HEK293 (cell line): ENCODE measurements around the gene CDKAL1.
"Not testable (repeated sequence)": the region's sequence is repeated elsewhere in the genome, so short reads cannot be mapped to it uniquely, and the experiment has no call there.

Experiments
- CTCF ChIA-PET: fragments of 350-600 bp; formaldehyde crosslinking; extraction: SDS; loops from one replicate; lab custom pipeline; 2021; ENCODE audit warnings: antibody characterized with exemption; lab: Yijun Ruan, JAX
- POLR2A ChIA-PET: fragments of 300-600 bp; formaldehyde crosslinking; extraction: SDS; loops from one replicate; lab custom pipeline; 2020; ENCODE audit warnings: antibody characterized with exemption, inconsistent platforms; lab: Yijun Ruan, JAX
- H3K27ac ChIP-seq: fragments of 200-500 bp; sonication (Bioruptor generic); 2 replicates; pipeline ENCODE4 v1.5.1; 2014; ENCODE audit warnings: low read depth, low read length, control low read depth, inconsistent platforms; ENCODE audit errors: extremely low read depth
- H3K36me3 ChIP-seq, 2 experiments: fragments of 200-500 bp in 1 of 2; sonication (Bioruptor generic) in 1 of 2; 1 replicate in 1 of 2; 2 replicates in 1 of 2; pipeline ENCODE4 v1.5.1; 2014 to 2017; ENCODE audit warnings: inconsistent platforms in 2 of 2, low read length in 2 of 2; ENCODE audit not compliant: control insufficient read depth in 2 of 2, insufficient read depth in 1 of 2
- H3K4me1 ChIP-seq: fragments of 200-500 bp; sonication (Bioruptor generic); 2 replicates; pipeline ENCODE4 v1.5.1; 2014; ENCODE audit warnings: mild to moderate bottlenecking, low read length, inconsistent platforms; ENCODE audit not compliant: control insufficient read depth, insufficient read depth
- H3K4me3 ChIP-seq: 2 replicates; pipeline ENCODE4 v1.5.1; 2011; ENCODE audit warnings: low read depth, mild to moderate bottlenecking, control low read depth, low read length, moderate library complexity
- H3K9me3 ChIP-seq: fragments of 200-500 bp; sonication (Bioruptor generic); 2 replicates; pipeline ENCODE4 v1.5.1; 2014; ENCODE audit warnings: low read depth, low read length, inconsistent platforms; ENCODE audit not compliant: control insufficient read depth, insufficient read depth
- KLF9 ChIP-seq: fragments of 450-650 bp; formaldehyde crosslinking; IDR thresholded peaks from 2 replicates; pipeline ENCODE4 v1.5.1; 2016; ENCODE audit warnings: missing biosample characterization, missing genetic modification characterization, low read depth
- OSR2 ChIP-seq: fragments of 450-650 bp; formaldehyde crosslinking; IDR thresholded peaks from 2 replicates; pipeline ENCODE4 v1.5.1; 2016; ENCODE audit warnings: missing biosample characterization, missing genetic modification characterization
- ZBTB17 ChIP-seq: fragments of 450-650 bp; formaldehyde crosslinking; IDR thresholded peaks from 2 replicates; pipeline ENCODE4 v1.5.1; 2016; ENCODE audit warnings: missing biosample characterization, missing genetic modification characterization
- ZEB2 ChIP-seq: fragments of 450-650 bp; formaldehyde crosslinking; IDR thresholded peaks from 2 replicates; pipeline ENCODE4 v1.5.1; 2016; ENCODE audit warnings: missing biosample characterization, missing genetic modification characterization
- ZFP37 ChIP-seq: fragments of 450-650 bp; formaldehyde crosslinking; IDR thresholded peaks from 2 replicates; pipeline ENCODE4 v1.5.1; 2016; ENCODE audit warnings: missing biosample characterization, missing genetic modification characterization
- ZNF133 ChIP-seq: fragments of 450-650 bp; formaldehyde crosslinking; IDR thresholded peaks from 2 replicates; pipeline ENCODE4 v1.5.1; 2016; ENCODE audit warnings: missing biosample characterization, missing genetic modification characterization
- ZNF202 ChIP-seq: fragments of 450-650 bp; formaldehyde crosslinking; IDR thresholded peaks from 2 replicates; pipeline ENCODE4 v1.5.1; 2016; ENCODE audit warnings: missing biosample characterization, missing genetic modification characterization, borderline replicate concordance
- ZNF600 ChIP-seq: fragments of 450-650 bp; formaldehyde crosslinking; IDR thresholded peaks from 2 replicates; pipeline ENCODE4 v1.5.1; 2016; ENCODE audit warnings: missing biosample characterization, missing genetic modification characterization
- ZNF623 ChIP-seq: fragments of 450-650 bp; formaldehyde crosslinking; IDR thresholded peaks from 2 replicates; pipeline ENCODE4 v1.5.1; 2016; ENCODE audit warnings: missing biosample characterization, missing genetic modification characterization
- ZNF629 ChIP-seq: fragments of 450-650 bp; formaldehyde crosslinking; IDR thresholded peaks from 2 replicates; pipeline ENCODE4 v1.5.1; 2017; ENCODE audit warnings: missing biosample characterization, missing genetic modification characterization
- ZNF776 ChIP-seq: fragments of 450-650 bp; formaldehyde crosslinking; IDR thresholded peaks from 2 replicates; pipeline ENCODE4 v1.5.0; 2017; ENCODE audit warnings: missing biosample characterization, missing genetic modification characterization, borderline replicate concordance
- TF ChIP-seq, protein P1 (sequence below): fragments of 450-650 bp; formaldehyde crosslinking; IDR thresholded peaks from 2 replicates; pipeline ENCODE4 v1.5.1; 2017; ENCODE audit warnings: missing biosample characterization, missing genetic modification characterization
- TF ChIP-seq, protein P2 (sequence below): fragments of 450-650 bp; formaldehyde crosslinking; IDR thresholded peaks from 2 replicates; pipeline ENCODE4 v1.5.1; 2016; ENCODE audit warnings: missing biosample characterization, missing genetic modification characterization
- TF ChIP-seq, protein P3 (sequence below): fragments of 450-650 bp; formaldehyde crosslinking; IDR thresholded peaks from 2 replicates; pipeline ENCODE4 v1.5.1; 2017; ENCODE audit warnings: missing biosample characterization, missing genetic modification characterization
- TF ChIP-seq, protein P4 (sequence below): fragments of 450-650 bp; formaldehyde crosslinking; IDR thresholded peaks from 2 replicates; pipeline ENCODE4 v1.5.1; 2016; ENCODE audit warnings: missing biosample characterization, missing genetic modification characterization
- TF ChIP-seq, protein P5 (sequence below): fragments of 450-650 bp; formaldehyde crosslinking; IDR thresholded peaks from 2 replicates; pipeline ENCODE4 v1.5.1; 2016; ENCODE audit warnings: missing biosample characterization, missing genetic modification characterization

The CDKAL1 gene

DNA sequence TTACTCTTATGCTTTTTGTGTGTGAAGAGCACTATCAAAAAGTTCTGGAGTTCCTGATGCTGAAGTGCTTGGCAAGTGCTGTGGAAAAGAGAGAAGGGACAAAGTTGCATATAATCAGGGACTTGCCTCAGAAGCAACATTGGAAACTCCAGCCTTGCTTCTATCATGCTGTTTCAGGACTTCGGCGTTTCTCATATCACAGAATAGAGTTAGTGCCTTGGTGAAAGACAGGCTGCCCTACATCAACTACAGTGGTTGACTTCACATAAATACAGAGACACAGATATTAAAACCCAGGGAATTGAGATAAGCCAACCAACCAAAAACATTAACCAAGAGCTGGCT lies 36.2 kb upstream of the CDKAL1 start (continued):
- TF ChIP-seq ZFP37 = no peak
- no peak for TF ChIP-seq ZNF776 (tag by site-specific recombination)
- TF ChIP-seq KLF9 = no peak
- no peak for TF ChIP-seq ZNF133 (tag by site-specific recombination)
- TF ChIP-seq, all 188 proteins: peak for 0

DNA sequence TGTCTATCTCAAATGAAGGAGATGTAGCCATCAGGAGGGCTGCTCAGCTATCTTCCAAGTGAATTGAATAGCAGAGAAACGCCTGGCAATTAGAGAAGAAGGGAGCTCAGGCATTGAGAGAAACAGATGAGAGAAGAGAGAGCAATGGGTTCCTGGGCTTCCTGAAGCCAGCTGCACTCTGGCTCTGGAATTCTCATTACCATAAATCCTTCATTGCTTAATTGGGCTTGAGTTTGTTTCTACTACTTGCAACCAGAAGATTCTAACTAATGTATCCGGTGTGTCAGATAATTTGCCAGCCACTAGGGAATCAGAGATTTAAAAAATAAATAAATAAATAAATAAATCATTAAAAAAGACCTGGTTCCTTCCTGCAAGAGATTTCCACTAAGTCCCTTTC lies 25.0 kb upstream of the CDKAL1 start:
- Histone ChIP-seq H3K4me3 (no peak overlapping the region), H3K36me3 (no peaks in the 10 kb centered on the region), H3K4me1 (no peaks in the 10 kb centered on the region; the same call in 1 of the 2 replicates), H3K27ac (no peak overlapping the region), H3K9me3 (no peaks in the 10 kb centered on the region)
- POLR2A ChIA-PET = interaction anchor here (0.6 kb wide), 1 partner anchor 239 kb away, joined by 7 read pairs; no protein-coding TSS in a partner anchor
- CTCF ChIA-PET = interaction anchor here (0.6 to 0.7 kb wide), 3 partner anchors 12 to 202 kb away, joined by 3 read pairs; no protein-coding TSS in a partner anchor
- TF ChIP-seq ZNF623 (tag by site-specific recombination) (no peak), OSR2 (tag by site-specific recombination) (peak; percentile 25; the same call in 1 of the 2 replicates), ZBTB17 (peak; percentile 23; the same call in 1 of the 2 replicates)
- TF ChIP-seq, protein P1, sequence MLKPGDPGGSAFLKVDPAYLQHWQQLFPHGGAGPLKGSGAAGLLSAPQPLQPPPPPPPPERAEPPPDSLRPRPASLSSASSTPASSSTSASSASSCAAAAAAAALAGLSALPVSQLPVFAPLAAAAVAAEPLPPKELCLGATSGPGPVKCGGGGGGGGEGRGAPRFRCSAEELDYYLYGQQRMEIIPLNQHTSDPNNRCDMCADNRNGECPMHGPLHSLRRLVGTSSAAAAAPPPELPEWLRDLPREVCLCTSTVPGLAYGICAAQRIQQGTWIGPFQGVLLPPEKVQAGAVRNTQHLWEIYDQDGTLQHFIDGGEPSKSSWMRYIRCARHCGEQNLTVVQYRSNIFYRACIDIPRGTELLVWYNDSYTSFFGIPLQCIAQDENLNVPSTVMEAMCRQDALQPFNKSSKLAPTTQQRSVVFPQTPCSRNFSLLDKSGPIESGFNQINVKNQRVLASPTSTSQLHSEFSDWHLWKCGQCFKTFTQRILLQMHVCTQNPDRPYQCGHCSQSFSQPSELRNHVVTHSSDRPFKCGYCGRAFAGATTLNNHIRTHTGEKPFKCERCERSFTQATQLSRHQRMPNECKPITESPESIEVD (tag by site-specific recombination) = peak; percentile 28; the same call in 1 of the 2 replicates

DNA sequence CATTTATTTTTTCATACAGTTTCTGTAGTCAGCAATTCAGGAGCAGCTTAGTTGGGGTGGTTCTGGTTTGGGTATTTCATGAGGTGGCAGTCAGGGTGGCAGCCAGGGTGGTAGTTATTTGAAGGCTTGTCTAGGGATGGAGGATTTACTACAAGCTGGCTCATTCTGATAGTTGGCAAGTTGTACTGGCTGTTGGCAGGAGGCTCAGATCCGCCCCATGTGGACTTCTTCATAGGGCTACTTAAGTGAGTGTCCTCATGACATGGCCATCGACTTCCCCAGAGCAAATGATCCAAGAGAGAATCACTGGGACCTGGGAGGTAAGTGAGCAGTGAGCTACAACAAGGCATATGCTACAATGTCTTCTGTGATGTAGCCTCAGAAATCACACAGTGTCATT lies 22.4 kb upstream of the CDKAL1 start:
- no peak overlapping the region for H3K27ac ChIP-seq
- no peak for TF ChIP-seq ZNF202 (tag by site-specific recombination)
- TF ChIP-seq, protein P2, sequence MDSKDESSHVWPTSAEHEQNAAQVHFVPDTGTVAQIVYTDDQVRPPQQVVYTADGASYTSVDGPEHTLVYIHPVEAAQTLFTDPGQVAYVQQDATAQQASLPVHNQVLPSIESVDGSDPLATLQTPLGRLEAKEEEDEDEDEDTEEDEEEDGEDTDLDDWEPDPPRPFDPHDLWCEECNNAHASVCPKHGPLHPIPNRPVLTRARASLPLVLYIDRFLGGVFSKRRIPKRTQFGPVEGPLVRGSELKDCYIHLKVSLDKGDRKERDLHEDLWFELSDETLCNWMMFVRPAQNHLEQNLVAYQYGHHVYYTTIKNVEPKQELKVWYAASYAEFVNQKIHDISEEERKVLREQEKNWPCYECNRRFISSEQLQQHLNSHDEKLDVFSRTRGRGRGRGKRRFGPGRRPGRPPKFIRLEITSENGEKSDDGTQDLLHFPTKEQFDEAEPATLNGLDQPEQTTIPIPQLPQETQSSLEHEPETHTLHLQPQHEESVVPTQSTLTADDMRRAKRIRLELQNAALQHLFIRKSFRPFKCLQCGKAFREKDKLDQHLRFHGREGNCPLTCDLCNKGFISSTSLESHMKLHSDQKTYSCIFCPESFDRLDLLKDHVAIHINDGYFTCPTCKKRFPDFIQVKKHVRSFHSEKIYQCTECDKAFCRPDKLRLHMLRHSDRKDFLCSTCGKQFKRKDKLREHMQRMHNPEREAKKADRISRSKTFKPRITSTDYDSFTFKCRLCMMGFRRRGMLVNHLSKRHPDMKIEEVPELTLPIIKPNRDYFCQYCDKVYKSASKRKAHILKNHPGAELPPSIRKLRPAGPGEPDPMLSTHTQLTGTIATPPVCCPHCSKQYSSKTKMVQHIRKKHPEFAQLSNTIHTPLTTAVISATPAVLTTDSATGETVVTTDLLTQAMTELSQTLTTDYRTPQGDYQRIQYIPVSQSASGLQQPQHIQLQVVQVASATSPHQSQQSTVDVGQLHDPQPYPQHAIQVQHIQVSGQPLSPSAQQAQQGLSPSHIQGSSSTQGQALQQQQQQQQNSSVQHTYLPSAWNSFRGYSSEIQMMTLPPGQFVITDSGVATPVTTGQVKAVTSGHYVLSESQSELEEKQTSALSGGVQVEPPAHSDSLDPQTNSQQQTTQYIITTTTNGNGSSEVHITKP (tag by site-specific recombination) = no peak
- no peaks in the 10 kb centered on the region for H3K36me3 ChIP-seq
- H3K4me1 ChIP-seq = no peaks in the 10 kb centered on the region; the same call in 1 of the 2 replicates
- ChIA-PET POLR2A (no interaction called here), CTCF (interaction anchor here (0.9 to 1.8 kb wide), 3 partner anchors 9 to 108 kb away, joined by 3 to 8 read pairs (median 7); no protein-coding TSS in a partner anchor)
- H3K4me3 ChIP-seq = no peak overlapping the region
- H3K9me3 ChIP-seq = no peaks in the 10 kb centered on the region

DNA sequence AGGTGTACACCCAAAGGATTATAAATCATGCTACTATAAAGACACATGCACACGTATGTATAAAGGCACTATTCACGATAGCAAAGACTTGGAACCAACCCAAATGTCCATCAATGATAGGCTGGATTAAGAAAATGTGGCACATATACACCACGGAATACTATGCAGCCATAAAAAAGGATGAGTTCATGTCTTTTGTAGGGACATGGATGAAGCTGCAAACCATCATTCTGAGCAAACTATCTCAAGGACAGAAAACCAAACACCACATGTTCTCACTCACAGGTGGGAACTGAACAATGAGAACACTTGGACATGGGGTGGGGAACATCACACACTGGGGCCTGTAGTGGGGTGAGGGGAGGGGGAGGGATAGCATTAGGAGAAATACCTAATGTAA lies 9.0 kb upstream of the CDKAL1 start:
- POLR2A ChIA-PET, CTCF ChIA-PET: not testable (repeated sequence)

DNA sequence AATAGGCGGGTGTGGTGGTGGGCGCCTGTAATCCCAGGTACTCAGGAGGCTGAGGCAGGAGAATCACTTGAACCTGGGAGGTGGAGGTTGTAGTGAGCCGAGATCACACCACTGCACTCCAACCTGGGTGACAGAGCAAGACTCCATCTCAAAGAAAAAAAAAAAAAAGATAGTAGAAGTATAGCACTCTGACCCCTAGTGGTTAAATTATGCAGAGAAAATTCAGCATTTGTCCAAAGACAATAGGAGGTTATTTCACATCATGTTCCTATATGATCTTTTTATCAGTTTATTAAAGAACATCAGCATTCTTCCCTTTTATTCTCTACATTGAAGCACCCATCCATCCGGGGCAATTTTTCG lies 5.2 kb upstream of the CDKAL1 start:
- CTCF ChIA-PET = interaction anchor here (0.6 to 2.1 kb wide), 24 partner anchors 9 to 438 kb away, joined by 3 to 30 read pairs (median 4); no protein-coding TSS in a partner anchor
- H3K4me3 ChIP-seq = not testable (repeated sequence)
- TF ChIP-seq, protein P3, sequence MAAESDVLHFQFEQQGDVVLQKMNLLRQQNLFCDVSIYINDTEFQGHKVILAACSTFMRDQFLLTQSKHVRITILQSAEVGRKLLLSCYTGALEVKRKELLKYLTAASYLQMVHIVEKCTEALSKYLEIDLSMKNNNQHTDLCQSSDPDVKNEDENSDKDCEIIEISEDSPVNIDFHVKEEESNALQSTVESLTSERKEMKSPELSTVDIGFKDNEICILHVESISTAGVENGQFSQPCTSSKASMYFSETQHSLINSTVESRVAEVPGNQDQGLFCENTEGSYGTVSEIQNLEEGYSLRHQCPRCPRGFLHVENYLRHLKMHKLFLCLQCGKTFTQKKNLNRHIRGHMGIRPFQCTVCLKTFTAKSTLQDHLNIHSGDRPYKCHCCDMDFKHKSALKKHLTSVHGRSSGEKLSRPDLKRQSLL (tag by site-specific recombination) = peak; percentile 46; the same call in 1 of the 2 replicates
- TF ChIP-seq ZEB2 (tag by site-specific recombination) (0 out of 2 replicates have a peak, but pooled peaks have one; percentile 10), ZBTB17 (0 out of 2 replicates have a peak, but pooled peaks have one; percentile 28), ZNF629 (tag by site-specific recombination) (peak; percentile 25; the same call in 1 of the 2 replicates), ZNF600 (tag by site-specific recombination) (peak; percentile 91)
- TF ChIP-seq, protein P4, sequence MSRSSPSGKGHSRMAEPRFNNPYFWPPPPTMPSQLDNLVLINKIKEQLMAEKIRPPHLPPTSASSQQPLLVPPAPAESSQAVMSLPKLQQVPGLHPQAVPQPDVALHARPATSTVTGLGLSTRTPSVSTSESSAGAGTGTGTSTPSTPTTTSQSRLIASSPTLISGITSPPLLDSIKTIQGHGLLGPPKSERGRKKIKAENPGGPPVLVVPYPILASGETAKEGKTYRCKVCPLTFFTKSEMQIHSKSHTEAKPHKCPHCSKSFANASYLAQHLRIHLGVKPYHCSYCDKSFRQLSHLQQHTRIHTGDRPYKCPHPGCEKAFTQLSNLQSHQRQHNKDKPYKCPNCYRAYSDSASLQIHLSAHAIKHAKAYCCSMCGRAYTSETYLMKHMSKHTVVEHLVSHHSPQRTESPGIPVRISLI (tag by site-specific recombination) = peak; percentile 90
- TF ChIP-seq, protein P5, sequence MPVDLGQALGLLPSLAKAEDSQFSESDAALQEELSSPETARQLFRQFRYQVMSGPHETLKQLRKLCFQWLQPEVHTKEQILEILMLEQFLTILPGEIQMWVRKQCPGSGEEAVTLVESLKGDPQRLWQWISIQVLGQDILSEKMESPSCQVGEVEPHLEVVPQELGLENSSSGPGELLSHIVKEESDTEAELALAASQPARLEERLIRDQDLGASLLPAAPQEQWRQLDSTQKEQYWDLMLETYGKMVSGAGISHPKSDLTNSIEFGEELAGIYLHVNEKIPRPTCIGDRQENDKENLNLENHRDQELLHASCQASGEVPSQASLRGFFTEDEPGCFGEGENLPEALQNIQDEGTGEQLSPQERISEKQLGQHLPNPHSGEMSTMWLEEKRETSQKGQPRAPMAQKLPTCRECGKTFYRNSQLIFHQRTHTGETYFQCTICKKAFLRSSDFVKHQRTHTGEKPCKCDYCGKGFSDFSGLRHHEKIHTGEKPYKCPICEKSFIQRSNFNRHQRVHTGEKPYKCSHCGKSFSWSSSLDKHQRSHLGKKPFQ (tag by site-specific recombination) = peak; percentile 87

More for the DNA sequence above, 9.0 kb upstream of the CDKAL1 start:
- not testable (repeated sequence) for H3K9me3 ChIP-seq, H3K27ac ChIP-seq, H3K36me3 ChIP-seq, H3K4me1 ChIP-seq, H3K4me3 ChIP-seq

More for the DNA sequence above, 5.2 kb upstream of the CDKAL1 start:
- not testable (repeated sequence) for H3K4me1 ChIP-seq, H3K9me3 ChIP-seq, H3K36me3 ChIP-seq, H3K27ac ChIP-seq
- POLR2A ChIA-PET = interaction anchor here (1.3 kb wide), 1 partner anchor 128 kb away, joined by 3 read pairs; the partner anchor contains the start of gene E2F3
